Measurements from ENCODE around the gene AOC1. TPM values are rescaled to one million over a fixed set of nuclear protein-coding genes. Genes with fewer than 3 reads are reported as not detected.

Gene AOC1, protein sequence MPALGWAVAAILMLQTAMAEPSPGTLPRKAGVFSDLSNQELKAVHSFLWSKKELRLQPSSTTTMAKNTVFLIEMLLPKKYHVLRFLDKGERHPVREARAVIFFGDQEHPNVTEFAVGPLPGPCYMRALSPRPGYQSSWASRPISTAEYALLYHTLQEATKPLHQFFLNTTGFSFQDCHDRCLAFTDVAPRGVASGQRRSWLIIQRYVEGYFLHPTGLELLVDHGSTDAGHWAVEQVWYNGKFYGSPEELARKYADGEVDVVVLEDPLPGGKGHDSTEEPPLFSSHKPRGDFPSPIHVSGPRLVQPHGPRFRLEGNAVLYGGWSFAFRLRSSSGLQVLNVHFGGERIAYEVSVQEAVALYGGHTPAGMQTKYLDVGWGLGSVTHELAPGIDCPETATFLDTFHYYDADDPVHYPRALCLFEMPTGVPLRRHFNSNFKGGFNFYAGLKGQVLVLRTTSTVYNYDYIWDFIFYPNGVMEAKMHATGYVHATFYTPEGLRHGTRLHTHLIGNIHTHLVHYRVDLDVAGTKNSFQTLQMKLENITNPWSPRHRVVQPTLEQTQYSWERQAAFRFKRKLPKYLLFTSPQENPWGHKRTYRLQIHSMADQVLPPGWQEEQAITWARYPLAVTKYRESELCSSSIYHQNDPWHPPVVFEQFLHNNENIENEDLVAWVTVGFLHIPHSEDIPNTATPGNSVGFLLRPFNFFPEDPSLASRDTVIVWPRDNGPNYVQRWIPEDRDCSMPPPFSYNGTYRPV
- 1 to 10 TPM in 1 of 4 donors, not detected in 3; 1.4 TPM for total RNA-seq
- polyA plus RNA-seq: 100 to 1,000 TPM in 1 of 3 donors, 10 to 100 TPM in 2; 30.6 to 155 (median 64.0) TPM

GRCh38 chr7:150852371-150852905 lies at the start of gene AOC1:
Gene AOC1 (plus strand): TSS chr7:150852517. CDS start chr7:150856471, 3,954 bp downstream.
- peak in 1 of 4 donors; percentile 39 for TF ChIP-seq POLR2AphosphoS5 (IDR thresholded peaks at IDR 0.05)
- no peak for TF ChIP-seq EP300 (IDR thresholded peaks at IDR 0.05)
- TF ChIP-seq POLR2A (IDR thresholded peaks at IDR 0.05): peak in 1 of 2 donors; percentile 76
- TF ChIP-seq, protein P1, sequence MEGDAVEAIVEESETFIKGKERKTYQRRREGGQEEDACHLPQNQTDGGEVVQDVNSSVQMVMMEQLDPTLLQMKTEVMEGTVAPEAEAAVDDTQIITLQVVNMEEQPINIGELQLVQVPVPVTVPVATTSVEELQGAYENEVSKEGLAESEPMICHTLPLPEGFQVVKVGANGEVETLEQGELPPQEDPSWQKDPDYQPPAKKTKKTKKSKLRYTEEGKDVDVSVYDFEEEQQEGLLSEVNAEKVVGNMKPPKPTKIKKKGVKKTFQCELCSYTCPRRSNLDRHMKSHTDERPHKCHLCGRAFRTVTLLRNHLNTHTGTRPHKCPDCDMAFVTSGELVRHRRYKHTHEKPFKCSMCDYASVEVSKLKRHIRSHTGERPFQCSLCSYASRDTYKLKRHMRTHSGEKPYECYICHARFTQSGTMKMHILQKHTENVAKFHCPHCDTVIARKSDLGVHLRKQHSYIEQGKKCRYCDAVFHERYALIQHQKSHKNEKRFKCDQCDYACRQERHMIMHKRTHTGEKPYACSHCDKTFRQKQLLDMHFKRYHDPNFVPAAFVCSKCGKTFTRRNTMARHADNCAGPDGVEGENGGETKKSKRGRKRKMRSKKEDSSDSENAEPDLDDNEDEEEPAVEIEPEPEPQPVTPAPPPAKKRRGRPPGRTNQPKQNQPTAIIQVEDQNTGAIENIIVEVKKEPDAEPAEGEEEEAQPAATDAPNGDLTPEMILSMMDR (IDR thresholded peaks at IDR 0.05): no peak
- 13 to 38% methylated on average over 8 of the region's 8 CpGs for WGBS, 2 donors
- no peak within 1 kb of the TSS for H3K4me3 ChIP-seq
- intact Hi-C loops (cut with DNase I): no loop called here
- H3K4me1 ChIP-seq: no peaks in the 10 kb centered on the region
- no peaks in the 10 kb centered on the region for H3K9me3 ChIP-seq
- H3K36me3 ChIP-seq: no peaks in the 10 kb centered on the region
- peak within 1 kb of the TSS in 1 of 4 donors; percentile 19 for H3K27ac ChIP-seq
- H3K27me3 ChIP-seq: peaks cover 0 to 10% (median 6%) of the 10 kb centered on the region in 3 donors
- DNase-seq: peak; percentile 47

DNA sequence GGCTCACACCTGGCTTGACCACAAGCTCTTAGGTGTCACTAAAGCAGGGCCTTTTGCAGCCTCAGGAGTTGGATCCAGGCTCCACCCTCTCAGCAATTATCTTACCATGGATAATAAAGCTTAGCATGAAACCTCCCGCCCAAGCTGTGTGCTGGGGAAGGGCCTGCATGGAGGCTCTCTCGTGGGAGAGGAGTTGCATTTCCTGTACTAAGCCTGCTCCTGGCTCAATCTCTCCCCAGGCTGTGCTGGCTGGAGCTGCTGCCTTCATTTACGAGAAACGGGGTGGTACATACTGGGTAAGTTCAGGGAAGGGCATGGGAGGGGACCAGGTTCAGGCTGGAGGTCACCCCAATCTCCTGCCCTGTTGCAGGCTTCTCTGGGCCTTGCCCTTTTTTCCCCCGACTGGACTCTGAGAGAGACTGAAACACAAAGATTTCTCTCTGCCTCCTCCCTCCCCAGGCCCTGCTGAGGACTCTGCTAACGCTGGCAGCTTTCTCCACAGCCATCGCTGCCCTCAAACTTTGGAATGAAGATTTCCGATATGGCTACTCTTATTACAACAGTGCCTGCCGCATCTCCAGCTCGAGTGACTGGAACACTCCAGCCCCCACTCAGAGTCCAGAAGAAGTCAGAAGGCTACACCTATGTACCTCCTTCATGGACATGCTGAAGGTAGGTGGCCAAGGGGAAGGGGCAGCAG lies 49.0 kb upstream of the AOC1 start:
- H3K4me3 ChIP-seq: no peak overlapping the region
- DNase-seq: no peak

DNA sequence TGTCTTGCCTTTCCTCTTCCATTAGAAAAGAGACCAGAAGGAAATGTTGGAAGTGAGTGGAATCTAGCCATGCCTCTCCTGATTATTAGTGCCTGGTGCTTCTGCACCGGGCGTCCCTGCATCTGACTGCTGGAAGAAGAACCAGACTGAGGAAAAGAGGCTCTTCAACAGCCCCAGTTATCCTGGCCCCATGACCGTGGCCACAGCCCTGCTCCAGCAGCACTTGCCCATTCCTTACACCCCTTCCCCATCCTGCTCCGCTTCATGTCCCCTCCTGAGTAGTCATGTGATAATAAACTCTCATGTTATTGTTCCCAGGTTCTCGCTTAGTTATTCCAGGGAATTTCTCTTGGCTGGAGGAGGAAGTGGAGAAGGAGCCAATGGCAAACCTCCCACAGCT lies 47.5 kb upstream of the AOC1 start:
- no peak for DNase-seq
- Histone ChIP-seq H3K36me3 (peaks cover 0 to 10% (median 0%) of the 10 kb centered on the region in 4 donors), H3K4me1 (peaks cover 0 to 16% (median 13%) of the 10 kb centered on the region in 4 donors), H3K27me3 (peaks cover 12 to 35% (median 18%) of the 10 kb centered on the region in 3 donors), H3K27ac (no peak overlapping the region), H3K9me3 (peaks cover 0 to 14% (median 10%) of the 10 kb centered on the region in 4 donors), H3K4me3 (no peak overlapping the region)
- intact Hi-C loops (cut with DNase I): no loop called here
- WGBS, 2 donors: 90 to 94% methylated on average over 5 of the region's 5 CpGs
- TF ChIP-seq, protein P1 (IDR thresholded peaks at IDR 0.05): no peak
- no peak for TF ChIP-seq POLR2AphosphoS5 (IDR thresholded peaks at IDR 0.05)
- TF ChIP-seq EP300 (IDR thresholded peaks at IDR 0.05): no peak
- TF ChIP-seq POLR2A (IDR thresholded peaks at IDR 0.05): no peak

More for the DNA sequence above, 49.0 kb upstream of the AOC1 start:
- peaks cover 0 to 10% (median 0%) of the 10 kb centered on the region in 4 donors for H3K36me3 ChIP-seq
- H3K27me3 ChIP-seq: peaks cover 16 to 49% (median 22%) of the 10 kb centered on the region in 3 donors
- H3K4me1 ChIP-seq: peaks cover 0 to 17% (median 15%) of the 10 kb centered on the region in 4 donors
- 52 to 66% methylated on average over 10 of the region's 10 CpGs for WGBS, 2 donors
- intact Hi-C loops (cut with DNase I): no loop called here
- H3K9me3 ChIP-seq: peaks cover 0 to 14% (median 10%) of the 10 kb centered on the region in 4 donors
- no peak for TF ChIP-seq EP300 (IDR thresholded peaks at IDR 0.05)
- no peak for TF ChIP-seq POLR2AphosphoS5 (IDR thresholded peaks at IDR 0.05)
- no peak for TF ChIP-seq POLR2A (IDR thresholded peaks at IDR 0.05)
- TF ChIP-seq, protein P1 (IDR thresholded peaks at IDR 0.05): no peak
- H3K27ac ChIP-seq: no peak overlapping the region

- Histone ChIP-seq H3K36me3 (peaks cover 0 to 10% (median 0%) of the 10 kb centered on the region in 4 donors), H3K27ac (no peak overlapping the region), H3K4me3 (no peak overlapping the region), H3K9me3 (peaks cover 0 to 14% (median 10%) of the 10 kb centered on the region in 4 donors), H3K4me1 (peaks cover 0 to 5% (median 3%) of the 10 kb centered on the region in 4 donors), H3K27me3 (peaks cover 2 to 25% (median 8%) of the 10 kb centered on the region in 3 donors)
- TF ChIP-seq POLR2A (IDR thresholded peaks at IDR 0.05): no peak
- TF ChIP-seq POLR2AphosphoS5 (IDR thresholded peaks at IDR 0.05): no peak
- TF ChIP-seq EP300 (IDR thresholded peaks at IDR 0.05): no peak
- TF ChIP-seq, protein P1 (IDR thresholded peaks at IDR 0.05): no peak
- no peak for DNase-seq
- intact Hi-C loops (cut with DNase I): no loop called here
These were observed 46.5 kb upstream of the AOC1 start for GRCh38 chr7:150805864-150806263.
